AG10803 (cell line): ENCODE measurements around the gene ROPN1L.

Source experiments
- DNase-seq: peaks from one replicate; pipeline ENCODE4 v3.0.0; 2010; ENCODE audit warnings: low read depth
- H3K4me3 ChIP-seq: 2 replicates; pipeline ENCODE4 v1.5.1; 2011; ENCODE audit warnings: mild to moderate bottlenecking, low read length, control low read depth
- CTCF ChIP-seq: conservative IDR thresholded peaks from 2 replicates; pipeline ENCODE4 v1.5.1; 2011; ENCODE audit warnings: mild to moderate bottlenecking, low read length, control low read depth, inconsistent platforms

Gene ROPN1L

GRCh38 chr5:10479154-10479721 is 37.6 kb downstream of the ROPN1L start:
- peak; percentile 78 for DNase-seq
- H3K4me3 ChIP-seq, result no peak overlapping the region
- TF ChIP-seq CTCF, result no peak

- no peak for TF ChIP-seq CTCF
- DNase-seq, result no peak
- no peak overlapping the region for H3K4me3 ChIP-seq
Measured at GRCh38 chr5:10480237-10480985, 38.7 kb downstream of the ROPN1L start.

- no peak for TF ChIP-seq CTCF
- DNase-seq, result no peak
- H3K4me3 ChIP-seq, result no peak overlapping the region
Measured at GRCh38 chr5:10481241-10481935, 39.7 kb downstream of the ROPN1L start.

- no peak overlapping the region for H3K4me3 ChIP-seq
- DNase-seq, result no peak
- TF ChIP-seq CTCF, result no peak
Measured at GRCh38 chr5:10482791-10483530, 41.3 kb downstream of the ROPN1L start.

- no peak overlapping the region for H3K4me3 ChIP-seq
- TF ChIP-seq CTCF, result no peak
- DNase-seq, result no peak
Measured at GRCh38 chr5:10484774-10485141, 43.1 kb downstream of the ROPN1L start.

GRCh38 chr5:10485142-10485795 is 43.6 kb downstream of the ROPN1L start:
- peak; percentile 33 for DNase-seq
- H3K4me3 ChIP-seq, result no peak overlapping the region
- no peak for TF ChIP-seq CTCF
